Bronchial epithelial cell (primary cell): Measurements from ENCODE around the gene ELMOD1. TPM values are rescaled to one million over a fixed set of nuclear protein-coding genes. Genes with fewer than 3 reads are reported as not detected.

Source experiments
- DNase-seq: peaks from one replicate; pipeline ENCODE4 v3.0.0-alpha.2; 2010; ENCODE audit warnings: low read depth
- FAIRE-seq: peaks from 2 replicates; lab custom pipeline; 2011; peaks lifted over from hg19 to GRCh38; lab: Jason Lieb, UNC
- H3K27me3 ChIP-seq: 2 replicates; pipeline ENCODE4 v1.5.1; 2011; ENCODE audit warnings: low read length; ENCODE audit not compliant: control insufficient read depth, insufficient read depth
- H3K36me3 ChIP-seq: 2 replicates; pipeline ENCODE4 v1.5.1; 2011; ENCODE audit warnings: low read length; ENCODE audit not compliant: control insufficient read depth, insufficient read depth
- H3K4me3 ChIP-seq: 2 replicates; pipeline ENCODE4 v1.5.1; 2011; ENCODE audit warnings: mild to moderate bottlenecking, low read depth, low read length, control low read depth
- total RNA-seq: library from RNA; depleted of rRNA; stranded (reverse); fragments of >200 nt; gene quantifications from 2 replicates; pipeline ENCODE4 v1.2.1, GENCODE V29; 2014
- TF ChIP-seq, protein P1 (sequence below): IDR thresholded peaks from 2 replicates; pipeline ENCODE4 v1.5.1; 2011; ENCODE audit warnings: mild to moderate bottlenecking, moderate library complexity, low read length, control low read depth, inconsistent platforms; ENCODE audit not compliant: insufficient read depth, severe bottlenecking

ELMOD1 gene
- total RNA-seq, 1 donor from 2014 or later: under 0.01 TPM

DNA sequence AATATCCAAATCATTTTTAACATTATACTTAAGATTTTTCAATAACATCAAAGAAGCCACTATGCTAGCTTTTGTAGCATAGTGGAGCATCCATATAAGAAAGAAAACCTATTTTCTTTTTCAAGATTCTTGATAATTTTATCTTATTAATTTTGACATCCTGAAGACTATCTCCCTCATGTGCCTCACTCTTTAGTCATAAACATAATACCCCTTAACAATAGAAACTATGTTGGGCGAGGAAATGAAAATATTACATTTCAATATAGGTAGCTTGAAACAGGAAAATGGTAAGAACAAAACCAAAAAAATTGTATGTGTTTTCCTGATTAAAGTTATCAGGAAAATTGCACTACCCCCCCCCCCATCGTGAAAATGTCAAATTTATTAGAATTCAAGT is 40.1 kb downstream of the ELMOD1 start:
- FAIRE-seq (no peak), DNase-seq (no peak)
- no peak overlapping the region for H3K4me3 ChIP-seq
- H3K27me3 ChIP-seq: peaks cover 2% of the 10 kb centered on the region
- TF ChIP-seq, protein P1, sequence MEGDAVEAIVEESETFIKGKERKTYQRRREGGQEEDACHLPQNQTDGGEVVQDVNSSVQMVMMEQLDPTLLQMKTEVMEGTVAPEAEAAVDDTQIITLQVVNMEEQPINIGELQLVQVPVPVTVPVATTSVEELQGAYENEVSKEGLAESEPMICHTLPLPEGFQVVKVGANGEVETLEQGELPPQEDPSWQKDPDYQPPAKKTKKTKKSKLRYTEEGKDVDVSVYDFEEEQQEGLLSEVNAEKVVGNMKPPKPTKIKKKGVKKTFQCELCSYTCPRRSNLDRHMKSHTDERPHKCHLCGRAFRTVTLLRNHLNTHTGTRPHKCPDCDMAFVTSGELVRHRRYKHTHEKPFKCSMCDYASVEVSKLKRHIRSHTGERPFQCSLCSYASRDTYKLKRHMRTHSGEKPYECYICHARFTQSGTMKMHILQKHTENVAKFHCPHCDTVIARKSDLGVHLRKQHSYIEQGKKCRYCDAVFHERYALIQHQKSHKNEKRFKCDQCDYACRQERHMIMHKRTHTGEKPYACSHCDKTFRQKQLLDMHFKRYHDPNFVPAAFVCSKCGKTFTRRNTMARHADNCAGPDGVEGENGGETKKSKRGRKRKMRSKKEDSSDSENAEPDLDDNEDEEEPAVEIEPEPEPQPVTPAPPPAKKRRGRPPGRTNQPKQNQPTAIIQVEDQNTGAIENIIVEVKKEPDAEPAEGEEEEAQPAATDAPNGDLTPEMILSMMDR: no peak
- no peaks in the 10 kb centered on the region for H3K36me3 ChIP-seq

DNA sequence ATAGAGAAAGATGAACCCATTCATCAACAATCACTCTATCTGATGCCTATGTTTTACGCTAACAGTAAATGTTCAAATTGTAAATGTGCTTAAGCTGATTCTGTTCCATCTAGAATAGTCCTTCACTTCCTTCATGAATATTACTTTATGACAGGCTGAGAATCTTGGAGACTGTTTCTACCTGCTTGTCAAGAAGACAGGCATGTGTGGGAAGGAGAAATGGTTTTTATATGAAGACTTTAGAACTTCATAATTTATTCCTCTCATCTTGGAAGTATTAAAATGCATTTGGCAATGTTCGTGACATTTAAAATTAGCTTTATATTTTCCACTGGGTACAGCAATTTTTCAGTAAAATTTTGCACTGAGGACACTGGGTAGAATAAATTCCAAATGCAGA is 41.0 kb downstream of the ELMOD1 start:
- no peak for FAIRE-seq
- Histone ChIP-seq H3K4me3 (no peak overlapping the region), H3K27me3 (no peaks in the 10 kb centered on the region), H3K36me3 (no peaks in the 10 kb centered on the region)
- no peak for DNase-seq
- TF ChIP-seq, protein P1: no peak

DNA sequence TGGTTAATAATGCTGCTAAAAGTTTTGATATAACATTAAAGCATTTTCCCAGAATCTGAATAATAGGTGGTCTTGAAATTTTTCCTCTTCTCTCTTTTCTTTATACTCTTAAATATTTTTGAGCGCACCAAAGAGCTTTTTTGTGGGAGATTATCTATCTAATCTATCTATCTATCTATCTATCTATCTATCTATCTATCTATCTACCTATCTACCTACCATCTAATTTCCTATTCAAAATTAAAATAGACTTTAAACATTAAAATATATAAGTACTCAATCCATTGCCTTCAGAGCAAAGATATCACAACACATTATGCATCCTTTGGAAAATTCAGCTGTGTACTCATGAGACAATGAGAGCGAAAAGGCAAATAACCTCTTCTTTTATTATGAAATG is 55.8 kb downstream of the ELMOD1 start:
- H3K27me3 ChIP-seq: no peaks in the 10 kb centered on the region
- H3K4me3 ChIP-seq: no peak overlapping the region
- FAIRE-seq (no peak), DNase-seq (no peak)
- no peaks in the 10 kb centered on the region for H3K36me3 ChIP-seq
- TF ChIP-seq, protein P1: no peak

DNA sequence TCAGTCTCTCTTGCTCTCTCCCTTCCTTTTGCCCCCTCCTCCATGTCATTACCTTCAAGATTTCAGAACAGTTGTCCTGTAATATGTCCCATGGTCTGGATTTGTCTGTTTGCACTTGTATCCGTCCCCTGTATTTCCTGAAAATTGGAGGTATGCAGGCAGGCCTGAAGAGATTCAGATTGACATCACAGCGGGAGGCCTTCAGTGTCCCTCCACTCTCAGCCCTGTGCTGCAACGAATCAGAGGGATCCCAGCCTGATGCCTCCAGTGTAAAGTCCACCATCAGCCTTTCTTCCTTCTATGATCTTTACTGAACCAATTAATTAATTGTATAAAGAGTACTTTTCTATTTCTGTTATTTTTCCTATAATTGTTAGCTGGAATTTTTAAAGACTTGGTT is 57.3 kb downstream of the ELMOD1 start:
- Histone ChIP-seq H3K4me3 (no peak overlapping the region), H3K36me3 (no peaks in the 10 kb centered on the region), H3K27me3 (no peaks in the 10 kb centered on the region)
- no peak for DNase-seq
- TF ChIP-seq, protein P1: no peak
- no peak for FAIRE-seq

DNA sequence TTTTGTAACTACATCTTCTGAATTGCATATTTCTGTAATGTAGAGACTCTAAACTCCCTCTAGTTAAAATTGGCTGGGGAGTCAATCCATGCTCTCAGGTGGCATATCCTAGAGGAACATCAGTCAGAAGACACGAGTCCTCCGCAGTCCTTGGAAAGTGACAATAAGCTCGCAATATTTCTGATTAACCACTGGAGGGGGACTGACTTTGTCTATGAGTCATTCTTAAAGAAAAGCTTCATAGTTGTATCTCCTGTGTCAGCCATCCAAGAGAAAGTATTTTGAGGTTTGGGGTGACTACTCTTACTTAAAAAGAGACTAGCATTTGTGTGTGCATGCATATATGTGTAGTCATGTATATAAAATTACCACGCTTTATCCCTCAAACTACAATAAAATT is 60.7 kb downstream of the ELMOD1 start:
- FAIRE-seq (no peak), DNase-seq (no peak)
- TF ChIP-seq, protein P1: no peak
- Histone ChIP-seq H3K36me3 (no peaks in the 10 kb centered on the region), H3K4me3 (no peak overlapping the region), H3K27me3 (no peaks in the 10 kb centered on the region)

DNA sequence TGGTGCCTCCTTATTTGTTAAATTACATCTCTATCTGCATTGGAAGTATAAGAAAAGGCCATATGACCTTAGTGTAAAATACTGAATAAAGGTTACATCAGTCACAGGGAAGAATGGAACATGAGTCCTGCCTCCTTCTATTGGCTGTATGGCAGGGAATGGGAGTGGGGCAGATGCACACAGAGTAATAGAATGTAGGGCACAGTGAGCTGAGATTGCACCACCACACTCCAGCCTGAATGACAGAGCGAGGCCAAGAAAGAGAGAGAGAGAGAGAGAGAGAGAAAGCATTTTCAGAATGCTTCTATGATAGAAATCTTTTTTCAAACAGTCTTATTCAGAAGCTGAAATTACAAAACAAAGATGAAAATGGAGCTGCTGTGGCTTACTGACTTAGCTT is 62.1 kb downstream of the ELMOD1 start:
- Histone ChIP-seq H3K27me3 (no peaks in the 10 kb centered on the region), H3K36me3 (no peaks in the 10 kb centered on the region), H3K4me3 (no peak overlapping the region)
- FAIRE-seq (no peak), DNase-seq (no peak)
- TF ChIP-seq, protein P1: no peak
